ENCODE measurements around the gene TMEM250.

TMEM250 gene

DNA sequence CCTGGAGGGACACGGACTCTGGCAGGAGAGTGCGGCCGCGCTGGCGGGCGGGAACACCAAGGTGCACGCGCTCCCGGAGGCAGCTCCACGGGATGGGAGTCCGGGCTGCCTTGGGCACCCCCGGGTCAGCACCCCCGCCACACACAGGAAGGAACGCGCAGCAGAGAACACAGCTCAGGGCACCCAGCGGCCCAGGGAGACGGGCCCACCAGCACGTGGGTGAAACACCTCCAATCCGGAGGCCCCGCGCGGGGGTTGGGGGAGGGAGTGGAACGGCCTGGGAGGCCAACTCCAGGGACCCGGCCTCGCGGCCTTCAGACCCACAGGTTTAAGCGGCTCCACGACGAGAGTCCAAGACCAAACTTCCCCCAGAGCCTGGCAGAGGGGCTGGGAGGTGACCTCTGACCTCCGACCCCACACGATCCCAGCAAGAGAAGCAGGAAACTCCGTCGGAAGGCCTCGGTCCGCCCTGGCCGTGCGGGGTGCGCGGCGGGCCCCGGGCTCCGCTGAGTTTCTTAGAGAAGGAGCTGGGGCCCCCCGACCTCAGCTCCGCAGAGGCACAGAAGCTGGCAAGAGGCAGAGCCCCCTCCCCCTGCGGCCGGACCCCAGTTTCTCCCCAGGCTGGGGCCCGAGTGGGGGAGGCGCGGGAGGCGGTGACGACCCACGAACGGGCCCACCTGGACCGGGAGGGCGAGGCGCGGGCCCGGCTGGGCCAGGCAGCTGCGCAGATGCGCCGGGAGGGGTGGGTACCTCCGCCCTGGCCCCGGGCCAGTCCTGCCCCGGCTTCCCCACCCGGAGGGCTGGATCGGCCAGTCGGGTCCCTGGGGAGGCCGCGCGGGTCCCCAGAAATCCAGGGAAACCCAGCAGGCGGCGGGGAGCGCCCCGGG, 24.4 kb downstream of the TMEM250 start:
- peak; percentile 54 for DNase-seq (ENCODE audit: low read depth)

DNA sequence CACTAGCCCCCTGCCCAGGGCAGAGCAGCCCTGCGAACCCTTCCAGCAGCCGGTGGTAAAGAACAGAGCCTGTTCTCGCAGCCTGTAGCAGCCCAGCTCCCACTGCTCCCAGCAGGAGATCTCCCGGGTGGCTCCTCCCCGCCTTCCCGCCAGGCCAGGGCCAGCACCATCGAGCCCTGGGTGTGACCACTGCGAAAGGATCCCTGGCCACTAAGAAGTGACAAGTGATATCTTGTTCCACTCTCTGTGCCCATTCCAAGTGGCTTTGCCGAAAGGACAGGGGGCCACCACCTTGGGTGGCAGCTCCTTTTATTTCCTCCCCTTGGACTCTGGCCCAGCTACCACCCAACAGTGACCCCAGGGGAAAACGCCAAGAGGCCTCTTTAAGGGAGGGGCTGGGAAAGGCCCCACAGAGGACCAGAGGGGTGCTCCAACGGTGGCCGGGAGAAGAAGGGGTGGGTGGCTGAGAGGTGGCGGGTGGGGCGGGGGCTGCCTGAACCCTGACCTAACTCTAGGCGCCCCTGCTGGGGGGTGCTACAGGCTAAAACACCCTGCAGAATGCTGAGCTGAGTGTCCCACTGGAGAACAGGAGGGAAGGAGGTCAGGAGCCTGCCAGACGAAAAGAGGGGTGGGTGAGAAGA, 25.2 kb downstream of the TMEM250 start:
- no peak for DNase-seq (ENCODE audit: low read depth)

DNA sequence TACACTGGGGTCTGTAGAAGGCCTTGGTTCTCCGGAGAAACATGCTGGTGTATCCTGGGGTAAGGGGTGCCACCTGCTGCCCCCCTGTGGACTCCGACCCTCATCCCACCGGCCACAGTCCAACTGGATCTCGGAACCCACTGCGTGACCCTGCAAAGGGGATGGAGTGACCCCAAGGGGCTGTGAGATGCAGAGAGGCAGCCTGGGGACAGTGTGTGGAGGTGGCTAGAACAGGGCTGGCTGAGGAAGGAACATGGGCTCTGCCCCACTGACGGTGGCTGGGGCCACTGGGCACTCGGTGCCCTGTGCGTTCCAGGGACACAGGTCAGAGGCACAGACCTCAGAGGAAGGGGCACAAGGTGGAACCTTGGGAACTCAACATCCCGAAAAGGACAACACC, 25.9 kb downstream of the TMEM250 start:
- DNase-seq (ENCODE audit: low read depth) = no peak

DNA sequence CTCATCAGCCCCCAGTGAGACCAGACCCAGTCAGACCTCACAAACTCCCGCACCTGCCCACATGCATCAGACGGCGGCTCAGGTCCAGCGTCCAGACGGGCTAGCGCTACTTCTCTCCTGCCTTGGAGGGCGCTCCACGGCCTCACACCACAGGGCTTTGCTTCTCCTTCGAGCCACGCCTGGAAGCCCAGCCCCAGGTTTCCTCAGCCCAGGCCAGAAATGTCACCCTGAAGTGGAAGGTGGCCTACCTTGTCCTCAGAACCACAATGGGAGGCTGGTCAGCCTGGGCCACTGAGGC, 26.4 kb downstream of the TMEM250 start:
- no peak for DNase-seq (ENCODE audit: low read depth)

DNA sequence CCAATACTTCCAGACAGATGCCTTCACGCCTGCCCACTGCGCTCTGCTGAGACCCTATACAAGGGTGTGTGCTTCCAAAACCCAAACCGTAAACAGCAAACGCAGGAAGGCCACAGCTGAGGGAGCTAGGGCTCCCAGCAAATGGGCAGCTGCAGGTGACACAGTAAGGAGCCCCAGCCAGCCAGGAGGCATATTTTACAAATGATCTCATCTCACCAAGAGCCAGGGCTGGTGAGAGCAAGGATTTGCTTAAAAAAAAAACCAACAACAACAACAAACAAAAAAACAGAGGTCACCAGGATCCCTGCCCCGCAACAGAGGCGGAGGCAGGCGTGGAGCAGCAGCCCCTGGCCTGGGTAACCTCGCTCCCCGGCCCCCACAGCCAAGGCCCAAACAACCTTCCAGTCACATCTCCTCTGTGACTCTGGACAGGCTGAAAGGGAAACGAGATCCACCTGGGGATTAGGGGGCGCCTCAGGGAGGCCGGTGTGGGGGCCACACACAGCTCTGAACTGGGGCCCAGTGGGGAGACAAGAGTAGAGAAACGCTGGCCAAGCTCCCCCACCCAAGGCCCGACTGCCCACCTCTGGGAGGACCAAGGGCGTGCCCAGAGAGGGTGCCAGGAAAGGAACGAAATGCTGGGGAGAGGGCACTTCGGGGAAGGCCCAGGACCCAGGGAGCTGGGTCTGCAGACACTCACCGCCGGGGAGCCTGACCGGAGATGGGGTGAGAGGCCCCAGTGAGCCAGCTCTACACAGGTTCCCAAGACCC, 26.9 kb downstream of the TMEM250 start:
- no peak for DNase-seq (ENCODE audit: low read depth)

DNA sequence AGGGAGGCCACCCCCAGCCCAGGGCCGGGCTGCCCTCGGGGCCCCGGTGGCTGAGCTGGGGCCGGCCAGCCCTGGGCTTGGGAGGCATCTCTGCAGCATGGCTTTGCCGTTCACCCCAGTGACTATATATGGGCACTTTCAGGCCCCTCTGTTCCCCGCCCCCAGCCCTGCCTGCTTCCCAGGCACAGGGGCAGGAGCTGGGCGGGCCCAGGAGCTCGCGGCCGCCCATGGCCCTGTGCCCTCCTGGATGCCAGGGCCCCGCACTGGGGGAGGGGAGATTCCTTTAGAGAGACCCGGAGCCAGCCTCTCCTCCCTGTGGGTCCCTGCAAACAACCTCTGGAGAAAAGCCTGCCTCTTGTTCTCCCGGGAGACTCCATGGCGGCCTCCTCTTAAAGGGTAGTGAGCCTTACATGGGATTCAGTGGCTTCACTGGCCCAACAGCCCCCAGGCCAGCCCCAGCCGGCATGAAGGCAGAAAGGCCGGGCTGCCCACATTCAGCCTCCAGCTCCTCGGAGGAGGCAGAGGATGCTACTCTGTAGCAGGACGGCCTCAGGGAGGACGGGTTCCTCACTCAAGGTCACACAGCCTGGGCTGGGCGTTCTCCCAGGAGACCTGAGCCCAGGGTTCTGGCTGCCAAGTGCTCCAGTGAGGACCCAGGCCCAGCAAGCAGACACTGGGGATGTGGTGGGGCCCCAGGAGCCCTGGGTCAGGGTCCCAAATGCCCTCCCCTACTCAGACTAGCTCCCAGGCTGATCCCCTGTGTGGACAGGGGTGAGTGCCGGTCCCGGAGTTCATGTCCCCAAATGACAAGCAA, 27.7 kb downstream of the TMEM250 start:
- DNase-seq (ENCODE audit: low read depth) = no peak

DNA sequence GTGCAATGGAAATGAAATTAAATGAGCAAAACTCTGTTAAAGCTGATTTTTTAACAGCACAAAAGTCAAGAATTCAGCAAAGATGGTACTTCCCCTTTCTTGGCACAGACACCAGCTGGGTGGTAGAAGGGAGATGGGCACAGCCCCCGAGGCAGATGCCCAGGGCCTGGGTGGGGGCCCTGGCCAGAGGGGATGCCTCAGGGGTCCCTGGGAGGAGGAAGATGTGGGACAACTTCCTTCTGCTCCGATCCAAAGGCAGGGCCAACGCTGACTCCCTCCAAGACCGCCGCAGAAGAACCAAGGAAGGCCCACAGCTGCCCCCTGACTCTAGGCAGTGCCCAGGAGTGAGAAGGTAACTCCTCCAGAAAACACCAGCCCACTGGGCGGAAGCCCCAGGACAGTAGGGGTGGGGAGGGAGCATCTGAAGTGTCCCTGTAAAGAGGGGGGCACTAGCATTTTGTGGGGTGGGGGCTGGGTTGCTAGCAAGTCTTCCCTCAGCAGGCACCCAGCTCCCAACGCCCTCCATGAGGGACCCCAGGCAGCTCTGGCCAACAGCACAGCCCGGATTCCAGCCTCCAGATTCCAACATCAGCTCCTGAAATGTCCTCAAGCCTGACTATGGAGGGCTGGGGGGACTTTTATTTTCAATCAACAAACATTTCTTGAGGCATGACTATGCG, 28.5 kb downstream of the TMEM250 start:
- DNase-seq (ENCODE audit: low read depth) = no peak

DNA sequence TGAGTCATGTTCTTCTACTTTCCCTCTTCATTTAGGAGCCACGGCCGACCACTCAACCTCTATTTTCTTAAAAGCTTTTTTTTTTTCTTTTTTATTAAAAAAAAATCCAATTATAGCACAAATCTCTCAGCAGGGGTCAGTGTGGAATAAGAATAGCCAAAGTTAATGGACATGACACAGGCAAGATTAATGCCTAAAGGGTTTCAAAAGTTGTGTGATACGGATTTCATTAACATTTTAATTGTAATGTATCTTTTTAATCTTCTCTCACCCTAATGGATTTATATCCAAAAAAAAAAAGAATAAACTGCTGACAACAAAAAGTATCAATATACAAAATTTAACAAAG, 29.0 kb downstream of the TMEM250 start:
- no peak for DNase-seq (ENCODE audit: low read depth)

DNA sequence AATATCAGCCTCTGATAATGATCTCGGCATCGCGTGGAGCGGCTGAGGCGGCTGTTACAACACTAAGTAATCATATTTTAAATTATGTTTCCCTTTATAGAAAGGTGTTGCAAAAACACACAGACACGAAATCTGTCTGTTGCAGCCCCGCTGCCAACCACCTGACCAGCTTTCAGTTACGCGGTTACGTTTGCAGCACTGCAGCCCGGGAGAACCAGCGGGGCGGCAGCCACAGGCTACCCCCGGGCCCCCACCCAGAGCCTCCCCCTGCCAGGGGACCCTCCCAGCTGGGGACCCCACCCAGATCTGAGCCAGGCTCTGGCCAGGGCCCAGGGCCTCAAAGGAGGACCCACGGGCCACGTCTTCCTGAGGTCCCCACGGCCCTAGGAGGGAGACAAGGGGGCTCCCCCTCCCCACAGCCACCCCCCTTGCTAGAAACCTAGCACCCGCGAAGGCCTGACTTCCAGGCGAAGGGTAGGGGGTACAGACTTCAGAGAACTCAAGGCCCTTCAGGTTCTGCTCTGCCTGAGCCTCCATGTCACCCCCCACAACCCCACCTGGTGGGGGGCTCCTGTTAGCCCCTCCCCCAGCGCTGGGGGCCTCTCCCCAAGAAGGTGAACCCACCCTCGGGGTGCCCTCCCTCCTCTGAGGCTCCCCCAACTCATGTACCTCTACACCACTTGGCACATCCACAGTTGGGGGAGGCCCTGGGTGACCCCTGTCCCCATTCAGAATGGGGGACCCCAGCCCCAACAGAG, 29.6 kb downstream of the TMEM250 start:
- DNase-seq (ENCODE audit: low read depth) = no peak

DNA sequence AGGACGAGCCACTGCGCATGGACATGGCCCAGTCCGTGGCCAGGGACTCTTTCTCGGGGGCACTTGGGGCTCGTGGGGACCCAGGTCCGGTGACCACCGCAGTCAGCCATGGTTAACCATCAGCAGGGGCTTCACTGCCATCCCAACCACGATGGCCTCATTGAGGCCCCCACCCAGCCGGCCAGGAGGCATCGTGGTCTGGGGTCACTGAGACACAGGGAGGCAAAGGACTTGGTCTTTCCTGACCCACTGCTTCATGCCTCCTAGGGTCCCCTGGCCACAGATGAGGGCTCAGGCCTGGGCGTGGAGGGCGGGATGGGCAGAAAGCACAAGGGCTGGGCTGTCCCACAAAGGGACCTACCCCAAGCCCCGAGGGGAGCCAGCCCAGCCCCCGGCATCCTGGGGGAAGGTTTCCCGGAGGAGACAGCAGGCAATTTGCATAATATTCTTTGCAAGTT, 30.2 kb downstream of the TMEM250 start:
- no peak for DNase-seq (ENCODE audit: low read depth)

DNA sequence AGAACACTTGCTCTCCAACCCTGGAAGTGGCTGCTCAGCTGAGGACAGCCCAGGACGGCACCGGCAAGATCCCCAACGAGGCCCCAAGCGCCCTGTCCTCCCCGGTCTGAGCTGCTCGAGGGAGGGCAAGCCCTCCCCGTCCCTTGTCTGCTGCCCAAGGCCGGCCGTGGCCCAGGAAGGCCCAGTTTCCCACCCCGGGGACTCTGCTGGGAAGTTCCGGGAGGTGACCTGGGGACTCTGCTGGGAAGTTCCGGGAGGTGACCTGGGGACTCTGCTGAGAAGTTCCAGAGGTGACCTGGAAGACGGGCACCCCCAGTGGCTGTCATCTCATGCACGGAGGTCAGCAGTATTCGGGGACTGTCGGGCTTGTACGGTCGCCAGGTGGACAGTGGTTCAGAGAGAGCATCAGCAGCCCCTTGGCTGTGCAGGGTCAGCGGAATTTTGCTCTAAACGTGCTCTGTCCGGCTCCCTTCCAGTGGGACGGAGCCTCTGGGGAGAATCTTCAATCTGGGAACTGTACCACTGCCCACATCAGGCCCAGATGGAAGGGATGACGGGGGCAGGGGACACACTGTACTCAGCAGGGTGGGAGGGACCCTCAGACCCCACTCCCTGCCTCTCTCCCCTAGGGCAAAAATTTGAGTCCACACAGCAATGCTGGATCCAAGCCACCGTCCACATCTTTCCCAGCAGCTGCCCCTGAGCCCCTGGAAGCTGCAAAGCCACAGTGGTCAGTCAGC, 30.8 kb downstream of the TMEM250 start:
- DNase-seq (ENCODE audit: low read depth) = no peak

DNA sequence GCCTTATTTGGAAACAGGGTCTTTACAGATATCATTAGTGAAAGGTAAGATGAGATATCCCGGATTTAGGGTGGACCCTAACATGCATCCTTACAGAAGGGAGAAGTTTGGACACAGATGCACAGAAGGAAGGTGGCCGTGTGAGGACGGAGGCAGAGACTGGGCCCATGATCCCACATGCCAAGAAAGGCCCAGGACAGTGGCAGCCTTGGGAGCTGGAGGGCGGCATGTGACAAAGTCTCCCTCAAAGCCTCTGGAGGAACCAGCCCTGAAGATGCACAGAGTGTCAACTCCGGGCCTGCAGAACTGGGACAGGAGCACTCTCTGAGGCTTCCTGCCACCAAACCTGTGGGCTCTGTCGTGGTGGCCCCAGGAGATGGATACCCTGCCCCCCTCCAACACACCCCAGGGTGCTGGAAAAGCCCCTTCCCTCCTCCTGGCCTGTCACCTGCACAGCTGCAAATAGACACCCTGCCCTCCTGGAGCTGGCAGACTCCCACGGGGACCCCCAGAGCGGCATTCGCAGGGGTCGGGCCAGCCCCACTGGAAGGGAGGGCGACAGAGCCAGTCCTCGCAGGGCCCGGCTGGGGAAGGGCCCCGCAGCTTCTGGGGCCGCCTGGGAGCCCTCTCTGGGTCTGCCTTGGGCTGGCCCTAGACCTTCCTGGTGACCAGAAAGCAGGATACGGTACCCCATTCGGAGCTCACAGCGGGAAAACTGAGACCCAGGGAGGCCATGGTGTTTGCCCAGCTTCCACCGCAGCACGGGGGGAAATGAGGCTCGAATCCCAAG, 31.5 kb downstream of the TMEM250 start:
- no peak for DNase-seq (ENCODE audit: low read depth)

DNA sequence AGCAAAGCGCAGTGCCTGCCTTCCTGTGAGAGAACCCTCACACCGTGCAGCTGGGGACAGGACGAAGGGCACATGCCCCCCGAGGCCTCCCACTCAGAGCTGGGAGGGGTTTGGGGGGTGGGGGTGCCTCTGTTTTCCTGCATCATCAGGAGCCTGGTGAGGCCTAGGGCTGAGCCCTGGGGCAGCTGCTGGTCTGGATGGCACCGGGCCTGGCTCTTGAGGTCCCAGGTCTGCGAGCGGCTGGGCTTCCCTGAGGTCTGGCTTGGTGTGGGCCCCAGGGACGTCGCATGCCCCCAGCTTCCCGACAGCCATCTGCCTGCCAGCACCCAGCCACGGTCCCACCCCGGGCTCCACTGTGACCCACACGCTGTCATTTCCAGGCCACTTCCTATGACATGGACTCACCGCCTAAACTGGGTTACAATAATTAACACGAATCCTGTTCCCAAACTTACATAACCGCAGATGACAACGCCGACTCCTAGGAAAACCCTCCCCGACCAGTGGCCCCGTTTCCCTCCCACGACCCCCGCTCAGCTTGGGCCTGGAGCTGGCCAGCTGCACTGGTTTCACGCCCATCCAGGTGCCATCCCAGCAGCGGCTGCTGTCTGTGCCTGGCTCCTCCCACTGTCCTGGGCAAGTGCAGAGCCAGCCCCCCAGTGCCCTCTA, 32.3 kb downstream of the TMEM250 start:
- DNase-seq (ENCODE audit: low read depth) = no peak

DNA sequence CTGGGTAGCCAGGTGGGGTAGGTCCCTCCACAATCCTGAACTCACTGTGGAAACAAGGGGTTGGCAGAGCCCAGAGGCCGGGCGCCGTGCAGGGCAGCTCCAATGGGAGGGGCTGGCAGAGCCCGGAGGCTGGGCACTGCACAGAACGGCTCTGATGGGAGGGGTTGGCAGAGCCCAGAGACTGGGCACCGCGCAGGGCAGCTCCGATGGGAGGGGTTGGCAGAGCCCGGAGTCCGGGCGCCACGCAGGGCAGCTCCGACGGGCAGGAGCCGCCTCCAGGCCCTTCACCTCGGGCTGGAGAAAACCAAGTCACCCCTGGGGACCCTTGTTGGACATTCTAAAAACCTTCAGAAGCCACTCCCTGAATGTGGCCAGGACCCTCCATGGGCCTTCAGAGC, 32.9 kb downstream of the TMEM250 start:
- DNase-seq (ENCODE audit: low read depth) = no peak

DNA sequence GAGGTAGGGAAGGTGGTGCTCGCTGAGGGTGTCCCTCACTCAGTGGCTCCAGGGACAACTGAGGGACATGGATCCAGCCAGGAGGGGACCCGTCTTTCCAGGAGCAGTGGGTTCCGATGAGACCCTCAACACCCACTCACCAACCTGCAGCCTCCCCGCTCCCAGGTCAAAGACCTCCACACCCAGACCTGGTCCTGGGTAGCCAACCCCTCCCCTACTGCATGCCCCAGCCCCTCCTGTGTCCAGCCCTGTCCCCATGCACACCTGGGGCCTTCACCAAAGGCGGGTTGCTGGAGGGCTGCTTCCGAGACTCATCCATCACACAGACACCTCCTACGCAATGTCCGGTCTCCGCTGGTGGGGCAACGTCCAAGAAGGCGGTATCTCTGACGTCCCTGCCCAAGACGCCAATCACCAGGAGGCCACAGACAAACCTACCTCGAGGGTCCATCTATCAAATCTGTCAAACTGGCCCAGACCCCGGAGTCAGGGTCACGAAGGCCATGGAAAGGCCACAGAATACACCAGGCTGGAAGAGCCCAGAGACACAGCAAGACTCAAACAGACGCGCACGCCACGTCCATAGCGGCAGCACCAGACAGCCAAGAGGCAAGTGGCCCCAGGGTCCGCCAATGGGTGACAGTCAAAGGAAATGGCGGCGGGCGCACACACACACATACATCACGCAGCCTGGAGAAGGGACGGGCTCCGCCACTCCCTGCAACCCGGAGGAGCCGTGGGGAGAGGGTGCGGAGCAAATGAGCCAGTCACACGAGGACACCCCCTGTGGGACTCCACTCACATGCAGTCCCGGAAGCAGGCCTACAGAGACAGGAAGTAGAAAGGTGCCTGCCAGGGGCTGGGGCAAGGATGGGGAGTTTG, 34.4 kb downstream of the TMEM250 start:
- no peak for DNase-seq (ENCODE audit: low read depth)

DNA sequence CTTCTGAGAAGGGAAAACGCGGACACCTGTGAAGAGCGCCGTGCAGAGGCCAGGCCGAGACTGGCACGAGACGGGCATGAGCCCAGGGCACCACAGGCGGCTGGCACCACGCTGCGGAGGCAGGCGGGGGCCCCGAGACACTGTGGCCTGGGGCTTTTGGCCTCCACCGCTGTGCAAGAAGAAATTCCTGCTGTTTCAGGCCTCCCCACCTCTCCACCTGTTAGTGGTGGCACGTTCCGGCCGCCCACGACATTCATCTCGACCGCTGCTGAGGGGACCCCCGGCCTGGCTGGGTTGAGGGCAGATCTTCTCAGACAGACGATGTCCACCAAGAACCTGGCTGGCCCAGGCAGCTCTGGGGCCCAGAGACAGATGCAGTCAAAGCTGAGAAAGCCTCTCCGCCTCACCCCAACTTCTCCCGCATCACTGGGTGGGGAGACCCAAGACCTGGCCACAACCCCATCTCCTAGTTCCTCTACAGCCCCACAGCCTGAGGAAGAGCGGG, 35.1 kb downstream of the TMEM250 start:
- no peak for DNase-seq (ENCODE audit: low read depth)

Measured in activated gamma-delta T cell treated with anti-CD3 and anti-CD28 coated beads, Interleukin-2, amount 50 U/mL, for 16 hours (primary cell).